ENCODE results near the gene TSPAN9.

DNA sequence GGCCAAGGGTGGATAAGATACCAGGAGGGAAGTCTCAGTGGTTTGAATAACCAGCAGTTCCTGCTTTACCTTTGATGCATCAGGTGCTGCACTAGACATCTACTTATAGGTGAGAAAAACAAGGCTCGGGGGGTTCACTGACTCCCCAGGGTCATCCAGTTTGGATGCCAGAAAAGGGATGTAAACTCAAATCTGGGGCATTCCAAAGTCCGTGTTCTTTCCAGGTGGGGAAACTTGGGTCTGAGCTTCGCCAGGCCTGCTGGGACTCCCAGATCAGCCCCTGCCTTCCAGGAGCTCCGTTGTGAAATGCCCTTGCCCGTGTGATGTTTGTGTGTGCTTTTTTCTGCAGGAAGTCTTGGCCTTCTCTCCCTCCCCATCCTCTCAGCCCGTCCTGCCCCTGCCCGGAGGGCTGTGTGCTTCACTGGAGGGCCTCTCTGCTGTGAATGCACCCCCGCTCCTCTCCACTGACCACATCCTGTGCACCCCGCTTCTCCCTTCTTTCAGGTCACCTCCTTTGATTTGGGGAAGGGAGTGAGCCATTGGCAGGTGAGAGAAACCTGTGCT is 42.1 kb downstream of the TSPAN9 start:
- no peak for TF ChIP-seq CTCF (IDR thresholded peaks at IDR 0.05; ENCODE audit: insufficient read depth, low read length, poor library complexity, severe bottlenecking)
- TF ChIP-seq EZH2phosphoT487 (conservative IDR thresholded peaks at IDR 0.05; ENCODE audit: low read length) = no peak

Data from SU-DHL-6 (cell line).